ENCODE data around the gene PIP4P1. TPM values are rescaled to one million over a fixed set of nuclear protein-coding genes. Genes with fewer than 3 reads are reported as not detected.

PIP4P1 gene
- total RNA-seq, 2 donors from 2014 or later = 25.3 to 27.5 TPM

- DNase-seq (ENCODE audit: low spot score) = no peak
- intact Hi-C loops (cut with DNase I) = no loop called here
Observed at GRCh38 chr14:20417250-20418186, 43.7 kb downstream of the PIP4P1 start.

GRCh38 chr14:20416223-20416622 is 45.0 kb downstream of the PIP4P1 start:
- intact Hi-C loops (cut with DNase I) = no loop called here
- no peak for DNase-seq (ENCODE audit: low spot score)

- DNase-seq (ENCODE audit: low spot score) = no peak
- intact Hi-C loops (cut with DNase I) = no loop called here
Observed at GRCh38 chr14:20415782-20416206, 45.4 kb downstream of the PIP4P1 start.

GRCh38 chr14:20413744-20414082 is 47.5 kb downstream of the PIP4P1 start:
- DNase-seq (ENCODE audit: low spot score) = no peak
- intact Hi-C loops (cut with DNase I) = loop anchor here in 1 of 2 donors (5.0 kb wide), 2 partner anchors 199 to 269 kb away; partner anchors contain the start of gene RNASE4

- intact Hi-C loops (cut with DNase I) = loop anchor here in 1 of 2 donors (5.0 kb wide), 2 partner anchors 199 to 269 kb away; partner anchors contain the start of gene RNASE4
- DNase-seq (ENCODE audit: low spot score) = peak; percentile 97
Observed at GRCh38 chr14:20412876-20413743, 48.1 kb downstream of the PIP4P1 start, which contains the start of gene TEP1. Gene TEP1, minus strand, starts transcription at chr14:20413501. Its CDS starts 5,062 bp downstream, at chr14:20408439.

- no peak for DNase-seq (ENCODE audit: low spot score)
- intact Hi-C loops (cut with DNase I) = loop anchor here in 1 of 2 donors (5.0 kb wide), 2 partner anchors 200 to 270 kb away; partner anchors contain the start of gene RNASE4
Observed at GRCh38 chr14:20412411-20412810, 48.8 kb downstream of the PIP4P1 start.

- DNase-seq (ENCODE audit: low spot score) = no peak
- intact Hi-C loops (cut with DNase I) = no loop called here
Observed at GRCh38 chr14:20409226-20409625, 52.0 kb downstream of the PIP4P1 start.

Other genes with a start within 250 kb of the PIP4P1 start
- gene OR11H6, start 237.7 kb downstream of the PIP4P1 start, total RNA-seq = not detected
- gene OR11H7, start 232.5 kb downstream of the PIP4P1 start, total RNA-seq = not detected
- gene OR11H4, start 222.1 kb downstream of the PIP4P1 start, total RNA-seq = not detected
- gene TTC5, start 155.5 kb downstream of the PIP4P1 start, total RNA-seq = 10 to 100 TPM; 12.4 to 15.0 TPM
- gene CCNB1IP1, start 128.2 kb downstream of the PIP4P1 start, total RNA-seq = 10 to 100 TPM; 28.9 to 31.1 TPM
- gene PARP2, start 117.8 kb downstream of the PIP4P1 start, total RNA-seq = 10 to 100 TPM; 11.9 to 15.5 TPM
- gene TEP1, start 47.9 kb downstream of the PIP4P1 start, total RNA-seq = 10 to 100 TPM; 36.1 to 38.7 TPM
- 1 to 10 TPM in 1 of 2 donors, under 1 TPM in 1; 0.52 to 1.2 TPM for gene KLHL33, start 25.3 kb downstream of the PIP4P1 start, total RNA-seq
- 10 to 100 TPM; 24.4 to 28.7 TPM for gene OSGEP, start 6.6 kb downstream of the PIP4P1 start, total RNA-seq
- 10 to 100 TPM; 74.3 to 96.2 TPM for gene APEX1, start 6.2 kb downstream of the PIP4P1 start, total RNA-seq
- gene PNP, start 8.0 kb upstream of the PIP4P1 start, total RNA-seq = 10 to 100 TPM; 17.1 to 34.1 TPM
- gene RNASE10, start 44.1 kb upstream of the PIP4P1 start, total RNA-seq = under 1 TPM in 1 of 2 donors, not detected in 1; 0.62 TPM
- gene RNASE9, start 99.6 kb upstream of the PIP4P1 start, total RNA-seq = not detected
- not detected for gene RNASE11, start 126.6 kb upstream of the PIP4P1 start, total RNA-seq
- gene RNASE12, start 129.9 kb upstream of the PIP4P1 start, total RNA-seq = not detected
- not detected for gene OR6S1, start 180.3 kb upstream of the PIP4P1 start, total RNA-seq
- 10 to 100 TPM; 42.3 to 44.3 TPM for gene RNASE4, start 223.1 kb upstream of the PIP4P1 start, total RNA-seq
- gene ANG, start 227.3 kb upstream of the PIP4P1 start, total RNA-seq = 10 to 100 TPM; 11.5 to 18.0 TPM

All from posterior vena cava (tissue), 2 donors.